Panc1 (cell line): ENCODE measurements around the gene COL5A1. TPM values are rescaled to one million over a fixed set of nuclear protein-coding genes. Genes with fewer than 3 reads are reported as not detected.

Experiments
- ATAC-seq: fragments of 200-7000 bp; cut with Tn5 transposase; 2 replicates; pipeline ENCODE4 v1.9.1; 2020; ENCODE audit warnings: mild to moderate bottlenecking, moderate library complexity
- BruUV-seq: library from RNA; stranded (reverse); fragments of 400-500 nt; replicated peaks from 2 replicates; lab custom pipeline; 2021; lab: Mats Ljungman, UMichigan
- CTCF ChIA-PET: fragments of 300-600 bp; sonication (Branson Sonifier 250); formaldehyde crosslinking; loops from one replicate; lab custom pipeline; 2022; ENCODE audit warnings: antibody characterized with exemption; lab: Charles Lee
- POLR2A ChIA-PET: fragments of 300-600 bp; sonication (Branson Sonifier 250); formaldehyde crosslinking; loops from one replicate; lab custom pipeline; 2022; ENCODE audit warnings: antibody characterized with exemption; lab: Charles Lee
- DNase-seq: peaks from one replicate; pipeline ENCODE4 v3.0.0-alpha.2; 2010; ENCODE audit warnings: low read depth, low spot score
- H3K27ac ChIP-seq: 2 replicates; pipeline ENCODE4 v1.5.1; 2011; ENCODE audit warnings: mild to moderate bottlenecking, low read length, inconsistent platforms
- H3K27me3 ChIP-seq: fragments of 200-500 bp; sonication (Bioruptor generic); 2 replicates; pipeline ENCODE4 v1.6.0; 2014; ENCODE audit warnings: low read length, inconsistent platforms; ENCODE audit not compliant: control insufficient read depth, insufficient read depth
- H3K36me3 ChIP-seq: fragments of 200-500 bp; sonication (Bioruptor generic); 2 replicates; pipeline ENCODE4 v1.5.1; 2014; ENCODE audit warnings: inconsistent platforms, mild to moderate bottlenecking, low read length, moderate library complexity; ENCODE audit not compliant: control insufficient read depth, insufficient read depth
- H3K4me1 ChIP-seq: 2 replicates; pipeline ENCODE4 v1.5.1; 2011; ENCODE audit warnings: inconsistent platforms, mild to moderate bottlenecking, low read length, moderate library complexity; ENCODE audit not compliant: control insufficient read depth, insufficient read depth
- H3K4me3 ChIP-seq, 2 experiments: 2 replicates each; pipeline ENCODE4 v1.5.1; 2011 to 2012; ENCODE audit warnings: low read depth in 2 of 2, low read length in 2 of 2, mild to moderate bottlenecking in 2 of 2, inconsistent platforms in 1 of 2, moderate library complexity in 1 of 2
- H3K9me3 ChIP-seq: fragments of 200-500 bp; sonication (Bioruptor generic); 2 replicates; pipeline ENCODE4 v1.5.1; 2014; ENCODE audit warnings: low read depth, mild to moderate bottlenecking, inconsistent platforms, low read length, moderate library complexity; ENCODE audit not compliant: control insufficient read depth, insufficient read depth
- CTCF ChIP-seq: fragments of 450-650 bp; IDR thresholded peaks from 2 replicates; pipeline ENCODE4 v1.5.1; 2017; ENCODE audit warnings: mild to moderate bottlenecking
- POLR2AphosphoS5 ChIP-seq: IDR thresholded peaks from 2 replicates; pipeline ENCODE4 v1.6.1; 2012; ENCODE audit warnings: mild to moderate bottlenecking, low read depth, low read length, moderate library complexity
- REST ChIP-seq, 2 experiments: IDR thresholded peaks; 2 replicates each; pipeline ENCODE4 v1.6.1; 2011 to 2012; ENCODE audit warnings: low read depth in 2 of 2, control low read depth in 1 of 2, low read length in 1 of 2, mild to moderate bottlenecking in 1 of 2, moderate library complexity in 1 of 2; ENCODE audit not compliant: insufficient read depth in 1 of 2
- SIN3A ChIP-seq: IDR thresholded peaks from 2 replicates; pipeline ENCODE4 v1.6.1; 2012; ENCODE audit warnings: low read depth, mild to moderate bottlenecking, low read length, moderate library complexity, borderline replicate concordance; ENCODE audit not compliant: insufficient read depth
- TCF7L2 ChIP-seq: IDR thresholded peaks from 2 replicates; pipeline ENCODE4 v1.6.1; 2011; ENCODE audit warnings: mild to moderate bottlenecking, low read depth, low read length, inconsistent platforms
- in situ Hi-C: cut with HindIII; loops from 2 replicates; pipeline ENCODE4 v1.10.0; 2016; ENCODE audit warnings: low sequenced_read_pairs, low pct_unique_long_range_greater_than_20kb
- intact Hi-C: fragments of 100-400 bp; cut with micrococcal nuclease; formaldehyde crosslinking; loops from one replicate; pipeline ENCODE4 v1.10.0; 2022; ENCODE audit not compliant: unreplicated experiment
- total RNA-seq: library from RNA; stranded (reverse); gene quantifications from one replicate; pipeline ENCODE4 v1.2.1, GENCODE V29; 2021; ENCODE audit not compliant: unreplicated experiment

COL5A1 gene
- total RNA-seq, 1 experiment from 2014 or later = 5.7 TPM

GRCh38 chr9:134693641-134694367 is 52.2 kb downstream of the COL5A1 start:
- Histone ChIP-seq H3K27me3 (no peaks in the 10 kb centered on the region), H3K27ac (no peak overlapping the region), H3K4me1 (no peaks in the 10 kb centered on the region), H3K9me3 (no peaks in the 10 kb centered on the region), H3K36me3 (no peaks in the 10 kb centered on the region), H3K4me3 (no peak overlapping the region)
- DNase-seq (no peak), ATAC-seq (no peak)
- no peak for TF ChIP-seq CTCF
- no peak for TF ChIP-seq TCF7L2
- TF ChIP-seq REST (IDR thresholded peaks at IDR 0.05; ENCODE audit: insufficient read depth in 1 of 2, low read depth in 2 of 2, low read length in 1 of 2) = no peak
- no peak for TF ChIP-seq POLR2AphosphoS5
- TF ChIP-seq SIN3A = no peak
- intact Hi-C loops = no loop called here
- ChIA-PET CTCF (no interaction called here), POLR2A (no interaction called here)
- in situ Hi-C loops = no loop called here
- no TSS peak for BruUV-seq

- Histone ChIP-seq H3K27ac (no peak overlapping the region), H3K9me3 (no peaks in the 10 kb centered on the region), H3K27me3 (no peaks in the 10 kb centered on the region), H3K36me3 (no peaks in the 10 kb centered on the region), H3K4me3 (no peak overlapping the region), H3K4me1 (no peaks in the 10 kb centered on the region)
- DNase-seq = no peak
- ATAC-seq = no peak
- ChIA-PET POLR2A (no interaction called here), CTCF (no interaction called here)
- intact Hi-C loops (no loop called here), in situ Hi-C loops (no loop called here)
- no peak for TF ChIP-seq REST (IDR thresholded peaks at IDR 0.05; ENCODE audit: insufficient read depth in 1 of 2, low read depth in 2 of 2, low read length in 1 of 2)
- no peak for TF ChIP-seq CTCF
- no peak for TF ChIP-seq SIN3A
- no peak for TF ChIP-seq POLR2AphosphoS5
- TF ChIP-seq TCF7L2 = no peak
- BruUV-seq = no TSS peak
Measured at GRCh38 chr9:134694368-134694665, 52.7 kb downstream of the COL5A1 start.
